Stimulated activated CD8-positive, alpha-beta memory T cell treated with anti-CD3 and anti-CD28 coated beads, Interleukin-4, amount 100 ng/mL, for 24 hours (primary cell): ENCODE data around the gene OSBPL5.

ENCODE experiments used
- DNase-seq: peaks from one replicate; pipeline ENCODE4 v3.0.0-alpha.2; 2020; ENCODE audit warnings: low read depth

OSBPL5 gene

DNA sequence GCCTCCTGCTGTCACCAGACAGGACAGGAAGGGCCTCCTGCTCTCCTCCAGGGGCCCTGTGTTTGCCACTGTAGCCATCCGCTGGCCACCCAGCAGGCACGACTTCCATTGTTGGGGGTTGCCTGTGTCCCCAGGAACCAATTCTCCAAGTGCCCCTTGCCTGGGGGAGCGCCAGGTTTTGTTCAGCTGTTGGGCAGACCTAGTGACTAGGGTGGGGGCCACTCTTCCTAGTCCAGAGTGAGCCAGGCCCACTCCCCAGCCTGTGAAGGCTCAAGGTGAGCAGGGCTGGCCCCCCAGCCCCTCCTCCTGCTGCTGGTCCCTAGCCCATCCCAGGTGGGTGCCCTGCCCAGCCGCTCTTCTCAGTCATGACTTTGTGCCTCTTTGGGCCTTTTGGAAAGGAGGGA lies 30.9 kb downstream of the OSBPL5 start:
- no peak for DNase-seq

DNA sequence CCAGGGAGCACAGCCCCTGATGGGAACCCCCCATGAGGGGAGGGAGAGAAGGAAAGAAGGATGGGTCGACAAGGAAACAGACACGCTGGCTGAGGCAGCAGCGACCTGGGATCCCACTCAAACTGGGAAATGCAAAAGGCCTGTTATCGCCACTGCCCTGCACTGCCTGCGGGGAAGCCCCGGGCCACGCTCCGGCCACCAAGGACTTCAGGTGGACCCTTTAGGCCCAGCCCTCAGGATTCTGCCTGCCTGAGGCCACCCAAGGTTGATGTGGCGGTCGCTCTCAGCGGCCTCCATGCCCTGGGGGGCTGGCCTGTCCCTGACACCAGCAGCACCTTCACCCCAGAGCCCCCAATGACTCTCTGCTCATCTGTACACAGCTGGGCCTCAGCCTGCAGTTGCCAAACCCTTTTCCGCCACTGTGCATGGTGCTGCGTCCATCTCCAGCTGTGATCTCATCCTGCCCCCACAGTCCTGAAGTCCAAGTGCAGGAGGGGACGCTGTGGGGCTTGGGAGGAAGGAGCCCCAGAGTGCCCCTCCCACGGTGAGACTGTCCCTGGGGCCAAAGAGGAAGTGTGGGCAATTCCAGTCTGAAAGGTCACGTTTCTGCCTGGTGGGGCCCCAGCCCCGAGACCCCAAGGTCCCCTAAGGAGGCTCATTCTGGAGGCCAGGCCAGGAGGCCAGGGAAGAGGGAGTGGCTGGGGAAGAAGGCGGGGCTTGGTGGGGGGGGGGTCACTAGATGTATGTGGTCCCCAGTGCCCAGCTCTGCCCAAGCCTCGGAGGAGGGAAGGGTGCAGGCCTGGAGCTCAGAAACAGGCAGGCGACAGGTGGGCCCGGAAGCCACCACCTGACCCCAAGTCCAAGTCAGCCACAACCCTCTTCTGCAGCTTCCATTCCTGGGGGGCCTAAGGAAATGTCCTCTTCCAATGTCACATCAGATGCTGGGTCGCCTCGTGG lies 31.6 kb downstream of the OSBPL5 start:
- no peak for DNase-seq

DNA sequence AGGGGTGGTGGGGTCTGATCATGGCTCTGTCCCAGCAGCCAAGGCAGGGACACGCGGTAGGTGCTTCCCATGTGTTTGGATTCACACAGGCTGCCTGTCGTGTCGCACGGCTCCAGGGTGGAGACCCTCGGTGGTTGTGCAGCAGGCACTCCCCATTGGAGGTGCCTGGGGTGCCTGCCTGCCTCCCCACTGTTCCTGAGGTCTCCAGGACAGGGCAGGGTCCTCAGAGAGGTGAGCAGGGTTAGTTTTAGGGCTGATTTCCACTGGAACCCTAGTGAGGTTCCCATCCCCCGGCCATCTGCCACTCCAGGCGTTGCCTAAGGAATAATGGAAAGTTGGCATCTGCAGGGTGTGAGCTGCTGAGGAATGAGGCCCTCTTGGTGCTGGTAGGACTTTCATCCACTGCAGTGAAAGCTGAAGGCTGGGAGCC lies 32.3 kb downstream of the OSBPL5 start:
- DNase-seq = no peak

DNA sequence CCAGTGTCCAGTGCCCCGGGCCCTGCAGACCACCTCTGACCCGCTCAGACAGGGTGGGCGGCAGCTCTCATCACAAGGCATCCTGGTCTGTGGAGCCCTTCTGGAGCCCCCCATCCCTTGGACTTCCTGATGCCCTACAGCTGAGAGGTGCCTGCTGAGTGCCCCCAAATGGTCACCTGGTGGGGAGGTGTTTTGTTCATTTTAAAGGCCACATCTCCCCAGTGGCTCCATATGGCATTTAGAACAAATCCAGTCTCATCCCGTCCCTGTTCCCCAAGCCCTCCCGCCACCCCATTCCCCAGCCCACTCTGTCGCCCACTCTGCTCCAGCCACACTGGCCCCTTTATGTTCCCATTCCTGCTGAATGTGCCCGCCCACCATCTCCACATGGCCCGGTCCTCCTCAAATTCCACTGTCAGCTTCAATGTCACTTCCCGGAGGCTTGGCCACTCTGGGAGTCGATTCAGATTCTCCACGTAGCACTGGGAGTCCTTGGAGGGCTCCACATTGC lies 32.8 kb downstream of the OSBPL5 start:
- DNase-seq = no peak

DNA sequence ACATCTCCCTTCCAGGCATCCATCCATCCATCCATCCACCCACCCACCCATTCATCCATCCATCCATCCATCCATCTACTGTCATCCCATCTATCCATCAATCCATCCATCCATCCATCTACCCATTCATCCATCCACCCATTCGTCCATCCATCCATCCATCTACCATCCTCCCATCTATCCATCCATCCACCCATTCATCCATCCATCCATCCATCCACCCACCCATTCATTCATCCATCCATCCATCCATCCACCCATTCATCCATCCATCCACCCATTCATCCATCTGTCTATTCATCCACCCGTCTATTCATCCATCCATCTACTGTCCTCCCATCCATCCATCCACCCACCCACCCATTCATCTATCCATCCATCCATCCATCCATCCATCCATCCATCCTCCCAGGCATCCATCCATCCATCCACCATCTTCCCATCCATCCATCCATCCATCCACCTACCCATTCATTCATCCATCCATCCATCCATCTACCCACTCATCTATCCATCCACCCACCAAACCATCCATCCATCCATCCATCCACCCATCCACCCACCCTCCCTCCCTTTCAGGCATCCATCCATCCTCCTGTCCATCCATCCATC lies 33.7 kb downstream of the OSBPL5 start:
- no peak for DNase-seq

DNA sequence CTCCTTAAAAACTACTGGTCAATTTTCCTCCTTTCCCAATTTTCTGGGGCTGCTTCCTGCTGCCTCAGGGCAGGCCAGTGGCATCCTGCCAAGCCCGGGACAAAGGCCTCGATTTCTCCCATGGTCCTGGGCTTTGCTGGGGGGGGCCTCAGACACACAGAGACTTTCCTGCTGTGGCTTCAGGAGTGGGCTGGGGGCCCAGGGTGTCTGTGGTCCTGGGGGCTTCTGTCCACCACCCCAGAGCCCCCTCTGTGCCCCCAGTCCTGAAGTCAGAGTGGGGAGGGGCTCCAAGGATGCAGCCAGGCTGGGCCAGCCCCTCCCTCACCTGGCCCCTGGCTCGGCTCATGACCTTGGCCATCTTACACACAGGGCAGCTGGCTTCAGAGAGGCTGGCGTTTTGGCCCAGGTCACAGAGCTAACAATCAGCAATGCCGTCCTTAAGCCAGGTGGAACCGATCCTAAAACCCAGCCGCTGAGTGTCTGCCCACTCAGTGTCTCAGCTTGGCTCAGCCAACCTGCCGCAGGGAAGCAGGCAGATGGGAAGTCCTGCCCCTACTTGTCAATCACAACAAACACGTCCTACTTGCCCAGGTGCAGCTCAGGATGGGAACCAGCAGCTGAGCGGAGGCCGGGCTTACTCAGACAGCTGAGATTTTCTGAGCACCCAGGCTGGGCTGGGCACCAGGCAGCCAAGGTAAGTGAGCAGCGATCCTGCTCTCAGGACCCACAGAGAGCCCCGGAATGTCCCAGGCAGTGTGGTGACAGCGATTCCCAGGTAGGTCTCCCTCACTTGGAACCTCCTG lies 34.6 kb downstream of the OSBPL5 start:
- DNase-seq = no peak

DNA sequence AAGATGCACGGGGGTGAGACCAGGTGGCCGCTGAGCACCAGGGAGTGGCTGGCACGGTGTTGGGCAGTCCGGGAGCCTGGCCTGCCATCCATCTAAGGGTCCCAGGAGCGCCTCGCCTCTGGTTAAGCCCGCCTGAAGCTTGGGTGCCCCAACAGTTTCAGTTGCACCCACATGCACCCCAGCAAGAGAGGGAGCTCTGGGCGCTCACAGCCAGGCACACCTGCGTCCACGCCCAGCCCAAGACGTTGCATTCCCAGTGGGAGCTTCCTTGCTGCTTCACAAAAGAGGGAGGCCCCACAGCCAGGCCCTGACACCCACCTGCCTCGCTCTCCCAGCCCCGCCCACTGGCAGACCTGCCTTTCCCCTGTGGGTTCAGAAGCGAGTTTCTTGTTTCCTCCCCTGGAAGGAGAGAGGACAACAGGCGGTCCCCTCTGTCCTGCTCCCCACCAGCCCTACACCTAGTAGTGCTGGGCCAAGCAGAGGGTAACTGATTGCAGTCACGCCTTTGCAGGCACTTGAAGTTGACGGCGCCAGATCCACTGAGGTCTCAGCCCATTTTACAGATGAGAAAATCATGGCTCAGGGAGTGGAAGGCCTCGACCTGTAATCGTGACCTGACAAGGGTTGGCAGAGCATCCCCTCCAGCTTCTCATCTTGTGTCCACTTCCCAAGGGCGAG lies 35.4 kb downstream of the OSBPL5 start:
- DNase-seq = no peak

DNA sequence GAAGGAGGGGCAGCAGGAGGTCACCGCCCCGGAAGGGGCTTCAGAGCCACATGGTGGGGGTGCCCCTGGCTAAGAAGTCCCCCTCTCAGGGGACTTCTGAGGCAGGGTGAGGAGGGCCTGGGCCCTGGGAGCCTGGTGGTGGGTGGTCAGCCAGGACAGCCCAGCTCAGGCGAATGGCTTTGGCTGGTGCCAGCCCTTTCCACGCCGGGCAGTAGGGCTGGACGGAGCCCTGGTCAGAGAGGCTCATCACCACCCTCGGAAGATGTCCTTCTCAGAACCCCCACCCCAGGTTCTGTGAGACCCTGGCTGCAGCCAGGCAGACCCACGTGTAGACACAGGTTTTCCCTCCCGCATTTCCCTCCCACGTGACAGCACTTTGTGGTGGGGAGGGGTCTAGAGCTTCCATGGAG lies 35.9 kb downstream of the OSBPL5 start:
- DNase-seq = no peak

DNA sequence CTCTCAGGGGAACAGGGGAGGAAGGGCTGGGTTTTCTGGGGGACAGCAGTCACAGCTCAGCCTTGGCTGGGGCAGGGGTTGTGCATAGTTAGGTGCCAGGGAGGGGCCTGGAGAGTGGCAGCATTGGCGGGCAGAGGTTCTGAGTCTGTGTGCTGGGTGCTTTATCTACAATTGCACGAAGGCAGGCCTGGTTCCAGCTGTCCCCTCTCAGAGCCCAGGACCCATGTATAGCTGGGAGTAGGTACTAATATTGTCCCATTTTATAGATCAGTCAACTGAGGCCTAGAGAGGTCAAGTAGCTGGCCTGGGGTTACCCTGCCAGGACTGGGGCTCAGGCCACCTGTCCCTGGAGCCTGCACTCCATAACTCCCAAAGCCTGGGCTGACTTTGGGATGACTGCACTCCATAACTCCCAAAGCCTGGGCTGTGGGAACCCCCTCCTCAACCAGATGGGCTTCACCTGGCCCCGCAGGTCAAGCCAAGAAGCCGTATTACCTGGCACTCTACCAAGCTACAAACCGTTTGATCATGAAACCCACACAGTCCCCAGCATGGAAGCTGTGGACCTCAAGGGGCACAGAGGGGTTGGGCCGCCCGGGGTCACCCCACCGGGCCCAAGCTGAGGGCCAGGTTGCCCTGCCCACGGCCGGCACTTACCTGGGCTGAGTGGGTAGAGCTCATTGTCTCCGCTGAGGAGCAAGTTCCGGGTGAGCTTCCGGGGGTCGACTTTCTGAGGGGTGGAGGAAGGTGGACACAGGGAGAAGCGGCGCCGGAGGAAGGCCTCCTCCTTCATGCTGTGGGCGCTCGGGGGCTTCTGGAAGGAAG lies 36.5 kb downstream of the OSBPL5 start:
- no peak for DNase-seq

DNA sequence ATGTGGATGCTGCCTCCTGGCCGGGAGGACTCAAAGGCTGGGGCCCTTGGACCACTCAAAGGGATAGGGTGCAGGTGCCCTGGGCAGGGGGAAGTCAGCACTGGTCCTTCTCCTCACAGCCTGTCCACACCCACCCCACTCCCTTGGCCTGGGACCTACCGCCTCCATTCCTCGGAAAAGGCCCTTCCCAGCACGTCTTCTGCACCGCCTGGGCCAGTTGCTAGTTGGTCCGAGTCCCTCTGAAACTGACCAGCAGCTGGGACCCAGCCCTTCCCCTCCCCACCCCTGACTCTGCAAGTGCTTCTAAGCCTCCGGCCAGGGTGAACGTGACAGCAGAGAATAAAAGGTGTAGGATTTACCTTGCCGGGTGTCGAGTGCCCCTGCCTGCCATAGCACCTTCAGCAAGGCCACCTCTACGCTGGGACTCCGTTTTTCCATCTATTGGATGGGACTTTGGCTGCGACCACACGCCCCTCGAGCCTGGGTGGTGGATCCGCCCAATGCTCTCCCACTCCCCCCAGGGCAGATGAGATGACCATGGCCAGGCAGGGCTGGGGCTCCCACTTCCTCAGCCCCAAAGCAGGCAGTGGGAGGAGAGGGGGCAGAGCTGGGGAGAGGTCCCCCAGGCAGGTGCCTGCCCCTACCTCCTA lies 37.3 kb downstream of the OSBPL5 start:
- DNase-seq = no peak

DNA sequence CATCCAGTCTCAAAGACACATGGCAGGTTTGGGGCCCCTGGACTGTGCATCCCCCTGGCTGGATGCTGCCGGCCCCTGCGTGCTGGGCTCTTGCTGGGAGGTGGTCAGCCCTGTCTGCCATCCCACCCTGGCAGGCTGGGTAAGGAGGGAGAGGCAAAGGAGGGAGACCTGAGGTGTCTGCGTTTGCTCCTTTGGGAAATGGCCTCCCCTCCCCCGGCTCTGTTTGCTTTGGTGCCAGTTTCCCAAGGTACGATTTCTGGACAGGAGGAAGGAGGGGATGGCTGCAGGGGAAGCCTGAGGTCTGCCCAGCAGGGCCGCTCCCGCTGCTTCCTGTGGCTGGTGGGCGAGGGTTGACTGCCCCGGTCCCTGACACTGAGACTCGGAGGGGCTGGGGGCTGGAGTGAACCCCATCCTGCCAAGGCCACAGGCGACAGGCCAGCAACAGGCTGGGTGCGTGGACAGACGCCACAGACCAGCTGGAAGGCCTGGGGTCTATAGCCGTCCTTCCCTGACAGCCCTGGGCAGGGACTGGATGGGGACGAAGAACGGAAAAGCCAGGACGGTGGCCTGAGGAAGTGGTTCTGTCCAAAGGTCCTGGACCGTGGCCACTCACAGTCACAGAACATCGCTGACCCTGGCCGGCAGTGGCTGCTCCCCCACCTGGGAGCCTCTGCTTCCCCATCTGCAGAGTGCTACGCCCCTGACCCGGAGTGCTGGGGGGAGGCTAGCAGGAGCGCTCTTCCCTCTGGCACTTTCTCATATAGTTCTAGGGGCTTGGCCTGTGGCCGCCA lies 38.0 kb downstream of the OSBPL5 start:
- DNase-seq = no peak

DNA sequence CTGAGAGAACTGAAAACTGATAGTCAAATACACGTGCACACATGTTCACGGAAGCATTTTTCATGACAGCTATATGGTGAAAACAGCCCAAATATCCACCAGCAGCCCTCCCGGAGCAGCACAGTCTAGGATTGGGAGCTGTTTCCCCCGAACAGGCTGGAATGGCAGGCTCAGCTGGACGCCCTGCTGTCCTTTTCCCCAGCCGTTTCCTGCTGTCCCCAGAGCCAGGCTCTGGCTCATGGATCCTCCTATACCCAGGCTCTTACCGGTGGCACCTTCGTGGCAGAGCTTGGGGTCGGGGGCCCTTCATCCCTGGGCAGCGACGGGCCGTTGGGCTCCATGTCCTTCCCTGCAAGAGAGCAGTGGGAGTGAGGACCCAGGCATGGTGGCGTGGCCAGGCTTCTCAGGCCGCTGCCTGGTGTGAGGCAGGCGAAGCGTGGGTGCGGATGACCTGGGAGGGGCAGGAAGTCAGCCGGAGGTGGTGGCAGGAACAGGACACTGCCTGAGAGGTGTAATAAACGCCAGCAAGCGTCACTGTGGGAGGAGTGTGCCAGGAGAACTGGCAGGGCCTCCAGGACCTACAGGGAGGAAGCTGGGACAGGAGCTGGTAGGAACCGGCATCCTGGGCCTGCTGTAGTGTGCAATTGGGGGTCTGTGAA lies 38.8 kb downstream of the OSBPL5 start:
- DNase-seq = no peak

DNA sequence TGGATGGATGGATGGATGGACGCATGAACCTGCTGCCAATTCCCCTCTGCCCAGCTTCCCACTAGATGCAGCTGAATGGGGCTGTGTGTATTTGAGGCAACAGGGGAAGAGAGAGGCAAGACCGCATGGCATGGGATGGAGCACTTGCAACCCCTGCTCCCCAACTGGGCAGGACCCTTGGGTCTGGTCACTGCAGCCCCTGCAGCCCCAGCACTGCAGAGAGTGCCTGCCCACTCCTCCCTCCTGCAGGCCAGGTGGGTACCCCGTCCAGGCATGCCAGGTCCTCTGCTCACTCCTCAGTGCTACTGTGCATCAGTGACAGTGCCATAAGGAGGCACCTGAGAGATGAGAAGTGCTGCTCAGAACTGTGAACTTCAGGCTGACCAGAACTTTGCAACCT lies 40.3 kb downstream of the OSBPL5 start:
- no peak for DNase-seq

DNA sequence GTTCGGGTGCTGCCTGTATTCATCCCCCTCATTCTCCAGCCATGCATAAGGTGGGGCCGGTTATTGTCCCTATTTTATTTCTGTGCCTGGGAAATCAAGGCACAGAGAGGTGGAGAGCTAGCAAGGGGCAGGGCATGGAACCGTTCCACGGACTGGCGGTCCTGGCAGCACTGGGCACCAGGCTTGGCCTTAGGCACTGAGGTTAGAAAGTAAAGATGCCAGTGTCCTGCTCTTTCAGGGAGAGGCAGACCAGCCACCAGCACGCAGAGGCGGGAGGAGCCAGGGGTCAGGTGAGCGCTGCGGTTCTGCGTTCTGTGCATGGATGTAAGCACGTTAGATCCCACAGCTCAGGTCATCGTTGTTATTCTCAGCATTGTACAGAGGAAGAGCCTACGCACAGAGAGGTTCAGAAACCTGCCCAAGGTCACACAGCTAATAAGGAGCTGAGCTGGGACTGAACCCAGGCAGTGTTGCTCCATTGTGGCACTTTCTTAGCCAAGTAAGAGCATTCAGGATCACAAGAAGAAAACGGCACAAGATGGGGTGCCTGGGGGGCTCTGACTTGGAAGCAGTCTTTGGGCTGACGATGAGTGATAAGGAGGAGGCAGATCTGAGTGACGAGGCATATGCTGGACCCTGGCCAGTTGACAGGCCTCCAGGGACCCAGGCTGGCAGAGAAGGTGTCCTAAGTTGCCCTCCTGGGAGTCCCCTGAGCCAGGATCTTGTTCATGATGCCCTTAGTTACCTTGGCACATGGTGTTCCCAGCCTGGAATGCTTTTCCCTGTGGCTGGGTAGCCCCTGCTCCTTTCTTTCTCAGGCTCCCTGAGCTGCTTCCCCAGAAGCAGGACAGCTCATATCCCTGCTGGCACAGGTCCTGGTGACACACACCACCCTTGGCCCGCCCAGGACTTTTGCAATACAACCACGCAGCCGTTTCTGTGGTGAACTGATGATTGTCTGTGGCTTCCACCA lies 41.1 kb downstream of the OSBPL5 start:
- no peak for DNase-seq

DNA sequence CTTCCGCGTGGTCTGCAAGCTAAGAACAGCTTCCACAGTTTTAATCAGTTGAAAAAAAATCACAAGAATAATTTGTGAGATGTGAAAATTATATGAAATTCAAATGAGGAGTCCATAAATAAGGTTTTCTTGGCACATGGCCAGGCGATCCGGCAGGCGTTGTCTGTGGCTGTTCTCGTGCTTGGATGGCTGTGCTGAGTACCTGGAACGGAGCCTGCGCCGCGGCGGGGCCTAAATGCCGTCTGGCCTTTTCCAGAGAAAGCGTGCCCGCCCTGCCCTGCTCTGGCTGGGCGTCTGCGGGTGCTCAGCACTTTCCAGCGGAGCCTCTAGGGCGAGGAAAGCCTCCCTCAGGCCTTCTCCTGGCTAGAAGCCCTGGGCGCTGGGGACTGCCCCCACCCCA lies 41.8 kb downstream of the OSBPL5 start:
- no peak for DNase-seq

DNA sequence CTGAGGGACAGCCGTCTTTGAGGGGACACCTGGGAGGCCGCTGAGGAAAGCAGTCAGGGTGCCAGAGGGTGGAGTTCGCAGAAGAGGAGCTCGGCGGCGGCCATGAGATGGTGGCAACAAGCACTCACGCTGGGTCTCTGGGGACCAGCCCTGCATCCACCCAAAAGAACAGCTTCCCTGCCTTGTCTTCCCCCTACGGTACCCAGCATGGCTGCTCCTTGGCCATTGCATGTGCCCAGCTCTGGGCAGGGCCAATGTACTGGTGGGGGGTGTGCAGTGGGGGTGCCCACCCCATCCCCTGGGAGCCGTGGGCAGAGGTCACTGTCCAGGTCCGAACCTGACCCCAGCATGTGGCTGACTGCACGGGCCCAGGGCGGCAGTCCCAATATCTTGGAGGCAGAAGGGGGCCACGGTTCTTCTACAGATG lies 42.3 kb downstream of the OSBPL5 start:
- no peak for DNase-seq

DNA sequence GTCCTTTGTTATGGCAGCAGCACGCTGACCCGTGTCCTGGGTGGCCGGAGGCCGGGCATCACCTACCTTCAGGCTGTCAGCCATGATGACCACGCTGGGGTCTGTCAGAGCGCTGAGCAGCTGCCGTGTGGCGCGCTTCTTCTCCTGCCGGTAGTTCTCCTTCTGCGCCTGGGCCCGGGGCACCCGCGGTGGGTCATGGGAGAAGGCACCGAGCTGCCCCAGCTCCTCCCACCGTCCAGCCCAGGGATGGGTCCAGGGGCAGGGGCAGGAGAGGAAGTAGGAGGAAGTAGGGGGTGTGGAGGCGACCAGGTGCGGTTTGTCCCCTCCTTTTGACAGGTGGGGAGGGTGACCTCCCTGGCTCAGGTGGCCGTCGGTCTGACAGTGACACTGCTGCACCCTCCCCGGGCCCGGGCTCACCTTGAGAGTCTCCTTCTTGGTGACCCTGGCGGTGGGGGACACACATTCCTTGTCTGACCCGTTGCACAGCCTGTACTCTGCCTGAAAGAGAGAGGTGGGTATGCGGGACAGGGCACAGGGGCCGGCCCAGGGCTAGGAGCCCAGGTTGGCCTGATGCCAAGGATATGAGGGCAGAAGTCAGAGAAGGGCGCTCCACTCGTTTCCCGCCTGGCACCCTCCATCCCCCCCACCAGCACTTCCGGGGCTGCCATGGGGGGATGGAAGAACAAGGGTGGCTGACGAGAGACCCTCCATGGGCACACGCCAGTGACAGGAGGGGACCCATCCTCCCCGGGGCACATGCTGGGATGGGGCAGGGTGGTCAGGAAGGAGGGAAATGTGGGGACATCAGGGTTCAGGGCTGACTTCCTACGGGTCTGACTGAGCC lies 43.0 kb downstream of the OSBPL5 start:
- DNase-seq = no peak
